Right ventricle myocardium superior (tissue), 1 donor: ENCODE measurements around the gene GALNTL6. TPM values are rescaled to one million over a fixed set of nuclear protein-coding genes. Genes with fewer than 3 reads are reported as not detected.

Experiments
- ATAC-seq: fragments of 200-7000 bp; cut with Tn5 transposase; one replicate; pipeline ENCODE4 v1.9.1; 2020; ENCODE audit warnings: mild to moderate bottlenecking; ENCODE audit not compliant: poor library complexity
- DNase-seq: peaks from one replicate; pipeline ENCODE4 v3.0.0-alpha.2; 2020
- intact Hi-C: fragments of 100-400 bp; cut with DNase I; formaldehyde crosslinking; loops from one replicate; pipeline ENCODE4 v1.11.2; 2022
- total RNA-seq: library from RNA; stranded (reverse); fragmentation: NEBNext Ultra II Directional; extraction: Animal tissue kit (Norgen Biotek cat#: 25700); gene quantifications from one replicate; pipeline ENCODE4 v1.2.1, GENCODE V29; 2021
- donor health status: DM: no; HTN: yes; CAD: no; lungs with severe emphysema.

GALNTL6 gene
- total RNA-seq, 1 donor from 2014 or later = not detected

DNA sequence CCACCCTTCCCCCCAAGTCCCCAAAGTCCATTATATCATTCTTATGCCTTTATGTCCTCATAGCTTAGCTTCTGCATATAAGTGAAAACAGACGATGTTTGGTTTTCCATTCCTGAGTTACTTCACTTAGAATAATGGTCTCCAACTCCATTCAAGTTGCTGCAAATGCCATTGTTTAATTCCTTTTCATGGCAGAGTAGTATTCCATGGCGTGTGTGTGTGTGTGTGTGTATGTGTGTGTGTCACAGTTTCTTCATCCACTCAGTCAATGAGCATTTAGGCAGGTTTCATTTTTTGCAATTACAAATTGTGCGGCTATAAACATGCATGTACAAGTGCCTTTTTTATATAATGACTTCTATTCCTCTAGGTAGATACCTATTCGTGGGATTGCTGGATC is 1248.0 kb downstream of the GALNTL6 start:
- DNase-seq (no peak), ATAC-seq (no peak)
- intact Hi-C loops = no loop called here

DNA sequence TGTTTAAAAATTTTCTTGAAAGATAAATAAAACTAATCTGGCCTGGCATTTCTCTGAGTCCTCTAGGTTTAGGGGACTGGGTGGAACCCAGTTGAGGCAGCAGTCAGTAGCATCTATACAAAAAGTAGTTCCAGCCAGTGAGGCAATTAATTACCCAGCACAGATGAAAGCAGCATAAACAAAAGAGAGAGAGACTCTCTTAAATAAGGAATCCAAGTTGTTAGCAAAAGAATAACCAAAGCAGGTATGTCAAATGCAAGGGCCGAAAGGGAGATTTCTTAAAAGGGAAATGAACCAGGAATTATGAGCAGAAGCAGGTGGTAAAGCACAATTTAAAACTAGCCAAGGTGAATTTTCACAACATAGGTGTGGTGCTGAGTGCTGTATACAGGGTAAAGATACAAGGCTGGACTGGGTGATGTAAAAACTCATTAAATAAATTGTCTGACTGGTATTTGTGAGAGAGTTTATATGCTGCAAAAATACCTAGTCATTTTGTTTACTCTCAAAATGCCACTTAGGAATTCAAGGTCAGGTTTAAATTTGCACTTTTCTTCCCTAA is 1260.8 kb downstream of the GALNTL6 start:
- no peak for DNase-seq
- intact Hi-C loops = no loop called here
- no peak for ATAC-seq

DNA sequence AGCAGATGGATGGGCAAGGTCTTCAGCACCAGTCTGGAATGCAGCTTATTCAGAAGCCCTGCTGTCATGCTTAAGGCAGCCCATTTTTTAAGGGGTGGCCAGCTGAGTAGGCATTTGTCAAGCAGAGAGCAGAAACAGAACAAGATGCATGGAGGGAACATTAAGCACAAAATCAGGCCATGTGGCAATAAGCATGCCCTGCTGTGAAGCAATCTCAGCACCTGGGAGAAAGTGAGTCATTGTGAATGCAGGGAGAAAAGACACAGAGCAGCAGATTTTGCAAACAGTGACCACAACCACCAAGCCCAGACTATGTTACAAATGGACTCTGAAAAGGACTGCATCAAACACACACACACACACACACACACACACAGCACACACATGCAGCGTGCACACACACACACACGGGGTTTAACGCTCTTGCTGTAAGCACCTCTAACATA is 1261.3 kb downstream of the GALNTL6 start:
- ATAC-seq (no peak), DNase-seq (no peak)
- intact Hi-C loops = no loop called here

DNA sequence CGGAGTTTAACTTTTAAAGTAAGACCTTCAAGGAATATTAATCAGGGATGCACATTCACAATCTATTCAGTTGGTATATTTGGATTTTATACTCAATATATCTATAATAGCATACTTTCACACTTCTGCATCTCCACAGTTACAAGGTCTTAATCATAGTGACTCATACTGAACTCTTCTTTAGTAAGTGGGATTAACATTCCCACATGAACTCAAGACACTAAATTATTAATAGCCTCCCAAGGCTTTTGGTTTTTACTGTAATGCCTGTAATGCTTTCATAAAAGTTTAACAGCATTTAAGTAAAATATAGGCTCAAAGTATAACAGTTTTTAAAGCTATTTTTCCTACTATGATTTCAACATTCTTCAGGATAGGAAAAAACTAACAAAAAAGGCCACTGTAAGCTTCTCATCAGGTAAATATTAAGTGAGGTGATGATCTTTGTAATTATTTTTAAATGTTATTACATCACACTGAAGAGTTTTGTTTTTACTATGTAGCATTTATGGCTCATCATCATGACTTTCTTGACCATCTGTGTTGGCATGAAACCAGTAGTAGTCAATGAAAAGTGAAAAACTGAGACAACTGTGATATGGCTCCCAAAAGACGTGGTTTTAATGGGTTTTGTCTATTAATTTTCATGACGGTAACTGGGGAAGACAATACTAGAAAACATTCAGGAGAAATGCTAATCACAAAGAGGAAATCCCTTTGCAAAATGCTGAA is 1263.9 kb downstream of the GALNTL6 start:
- ATAC-seq (no peak), DNase-seq (no peak)
- intact Hi-C loops = no loop called here

DNA sequence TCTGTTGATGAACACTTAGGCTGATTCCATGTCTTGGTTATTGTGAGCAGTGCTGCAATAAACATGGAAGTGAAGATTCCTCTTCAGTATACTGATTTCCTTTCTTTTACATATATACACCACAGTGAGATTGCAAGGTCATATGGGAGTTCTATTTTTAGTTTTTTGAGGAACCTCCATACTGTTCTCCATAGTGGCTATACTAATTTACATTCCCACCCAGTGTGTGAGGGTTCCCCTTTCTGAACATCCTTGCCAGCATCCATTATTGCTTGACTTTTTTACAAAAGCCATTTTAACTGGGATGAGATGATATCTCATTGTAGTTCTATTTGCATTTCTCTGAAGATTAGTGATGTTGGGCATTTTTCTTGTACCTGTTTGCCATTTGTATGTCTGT is 1274.9 kb downstream of the GALNTL6 start:
- intact Hi-C loops = no loop called here
- DNase-seq (no peak), ATAC-seq (no peak)
